ENCODE measurements around the gene TGIF1.

- TF ChIP-seq SUZ12 (IDR thresholded peaks at IDR 0.05; ENCODE audit: extremely low read depth, insufficient read depth, insufficient read length): no peak
- TF ChIP-seq ZNF274 (IDR thresholded peaks at IDR 0.05; ENCODE audit: low read depth, low read length): no peak
- TF ChIP-seq YY1 (IDR thresholded peaks at IDR 0.05; ENCODE audit: insufficient read depth, insufficient read length): no peak
These were observed 32.3 kb downstream of the TGIF1 start for GRCh38 chr18:3482258-3482657.

All from NT2/D1 (cell line).